ENCODE measurements around the gene MICAL3.
"Not testable (repeated sequence)": the region's sequence is repeated elsewhere in the genome, so short reads cannot be mapped to it uniquely, and the experiment has no call there.

MICAL3 gene

DNA sequence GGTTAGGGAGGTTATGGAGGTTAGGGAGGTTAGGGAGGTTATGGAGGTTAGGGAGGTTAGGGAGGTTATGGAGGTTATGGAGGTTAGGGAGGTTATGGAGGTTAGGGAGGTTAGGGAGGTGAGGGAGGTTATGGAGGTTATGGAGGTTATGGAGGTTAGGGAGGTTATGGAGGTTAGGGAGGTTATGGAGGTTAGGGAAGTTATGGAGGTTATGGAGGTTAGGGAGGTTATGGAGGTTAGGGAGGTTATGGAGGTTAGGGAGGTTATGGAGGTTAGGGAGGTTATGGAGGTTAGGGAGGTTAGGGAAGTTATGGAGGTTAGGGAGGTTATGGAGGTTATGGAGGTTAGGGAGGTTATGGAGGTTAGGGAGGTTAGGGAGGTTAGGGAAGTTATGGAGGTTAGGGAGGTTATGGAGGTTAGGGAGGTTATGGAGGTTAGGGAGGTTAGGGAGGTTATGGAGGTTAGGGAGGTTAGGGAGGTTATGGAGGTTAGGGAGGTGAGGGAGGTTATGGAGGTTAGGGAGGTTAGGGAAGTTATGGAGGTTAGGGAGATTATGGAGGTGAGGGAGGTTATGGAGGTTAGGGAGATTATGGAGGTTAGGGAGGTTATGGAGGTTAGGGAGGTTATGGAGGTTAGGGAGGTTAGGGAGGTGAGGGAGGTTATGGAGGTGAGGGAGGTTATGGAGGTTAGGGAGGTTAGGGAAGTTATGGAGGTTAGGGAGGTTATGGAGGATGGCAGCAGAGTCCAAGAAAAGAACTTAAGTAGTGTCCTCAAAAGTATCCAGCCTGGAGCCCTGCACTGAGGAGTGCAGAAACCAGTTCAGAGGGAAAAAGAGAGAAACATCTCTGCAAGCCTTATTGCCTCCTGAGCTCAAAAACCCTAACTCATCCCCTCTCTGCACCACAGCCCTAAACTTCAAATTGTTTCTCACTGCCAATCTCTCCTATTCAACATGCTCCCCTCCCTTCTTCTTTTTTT lies 147.2 kb downstream of the MICAL3 start:
- H3K4me1 Mint-ChIP-seq (ENCODE audit: low read depth); H3K9me3 Mint-ChIP-seq; H3K4me3 Mint-ChIP-seq; H3K27me3 Mint-ChIP-seq; H3K27ac Mint-ChIP-seq; DNase-seq: not testable (repeated sequence)
- H3K36me3 Mint-ChIP-seq (ENCODE audit: low read depth): peaks cover 65% of the 10 kb centered on the region

DNA sequence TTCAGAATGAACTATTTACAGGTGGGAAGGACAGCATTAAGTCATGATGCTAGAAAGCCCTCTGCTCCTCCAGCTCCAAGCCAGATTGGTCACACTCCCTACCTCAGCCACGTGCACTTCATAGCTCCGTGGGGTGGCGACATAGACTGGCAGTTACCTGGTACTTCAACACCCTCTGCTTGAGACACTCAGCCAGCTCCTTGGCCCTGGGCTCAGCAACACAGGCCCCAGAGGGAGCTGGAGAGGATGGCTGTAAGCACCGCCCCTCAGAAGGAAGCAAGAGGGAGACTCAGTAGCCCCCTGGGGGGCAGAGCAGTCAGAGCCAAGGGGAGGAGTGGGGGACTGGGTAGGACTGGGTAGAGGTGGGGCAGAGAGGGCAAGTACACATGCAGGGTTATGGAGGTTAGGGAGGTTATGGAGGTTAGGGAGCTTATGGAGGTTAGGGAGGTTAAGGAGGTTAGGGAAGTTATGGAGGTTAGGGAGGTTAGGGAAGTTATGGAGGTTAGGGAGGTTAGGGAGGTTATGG lies 148.0 kb downstream of the MICAL3 start:
- no peak for DNase-seq
- Mint-ChIP-seq H3K9me3 (no peaks in the 10 kb centered on the region), H3K36me3 (ENCODE audit: low read depth) (peaks cover 68% of the 10 kb centered on the region), H3K4me1 (ENCODE audit: low read depth) (no peaks in the 10 kb centered on the region), H3K27me3 (no peaks in the 10 kb centered on the region), H3K4me3 (no peak overlapping the region), H3K27ac (no peak overlapping the region)

DNA sequence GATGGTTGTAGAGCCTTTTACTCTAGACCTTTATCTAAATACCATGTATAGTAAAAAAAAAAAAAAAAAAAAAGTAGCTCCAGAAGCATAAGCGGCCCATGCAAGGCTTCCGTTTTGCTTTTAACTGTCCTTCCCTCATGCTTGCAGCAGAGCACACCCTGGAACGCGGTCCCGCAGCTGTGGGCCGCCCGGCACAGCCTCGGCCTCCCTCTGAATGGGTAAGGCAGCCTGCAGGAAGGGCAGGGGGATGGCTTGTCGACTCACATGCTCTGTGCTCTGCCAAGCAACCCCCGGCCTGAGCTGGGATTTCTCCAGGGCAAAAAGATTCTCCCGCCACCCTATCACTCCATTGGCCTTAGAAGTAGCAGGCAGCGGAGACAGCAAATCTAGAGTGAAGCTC lies 148.7 kb downstream of the MICAL3 start:
- H3K27ac Mint-ChIP-seq: no peak overlapping the region
- peaks cover 68% of the 10 kb centered on the region for H3K36me3 Mint-ChIP-seq (ENCODE audit: low read depth)
- H3K27me3 Mint-ChIP-seq: no peaks in the 10 kb centered on the region
- no peaks in the 10 kb centered on the region for H3K4me1 Mint-ChIP-seq (ENCODE audit: low read depth)
- DNase-seq: no peak
- no peaks in the 10 kb centered on the region for H3K9me3 Mint-ChIP-seq
- no peak overlapping the region for H3K4me3 Mint-ChIP-seq

DNA sequence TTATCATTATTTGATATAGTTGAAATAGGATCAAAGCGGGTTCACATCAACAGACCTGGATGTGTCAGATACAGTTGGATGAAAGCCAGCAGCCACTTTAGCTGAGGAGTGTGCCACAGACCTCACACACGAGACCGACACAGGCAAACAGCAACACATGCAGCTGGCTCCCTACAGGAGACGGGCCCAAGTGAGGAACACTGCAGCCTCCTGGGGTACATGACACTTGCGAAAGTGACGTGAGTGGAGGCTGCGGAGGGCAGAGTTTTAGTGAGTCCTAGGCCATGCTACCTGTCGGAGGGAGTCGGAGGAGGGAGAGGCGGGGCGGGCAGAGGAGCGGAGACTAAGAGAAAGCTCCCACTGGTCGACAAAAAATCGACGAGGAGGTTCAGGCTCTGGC lies 149.2 kb downstream of the MICAL3 start:
- H3K4me1 Mint-ChIP-seq (ENCODE audit: low read depth): no peaks in the 10 kb centered on the region
- no peaks in the 10 kb centered on the region for H3K9me3 Mint-ChIP-seq
- no peak overlapping the region for H3K27ac Mint-ChIP-seq
- H3K36me3 Mint-ChIP-seq (ENCODE audit: low read depth): peaks cover 68% of the 10 kb centered on the region
- no peak overlapping the region for H3K4me3 Mint-ChIP-seq
- no peaks in the 10 kb centered on the region for H3K27me3 Mint-ChIP-seq
- no peak for DNase-seq

DNA sequence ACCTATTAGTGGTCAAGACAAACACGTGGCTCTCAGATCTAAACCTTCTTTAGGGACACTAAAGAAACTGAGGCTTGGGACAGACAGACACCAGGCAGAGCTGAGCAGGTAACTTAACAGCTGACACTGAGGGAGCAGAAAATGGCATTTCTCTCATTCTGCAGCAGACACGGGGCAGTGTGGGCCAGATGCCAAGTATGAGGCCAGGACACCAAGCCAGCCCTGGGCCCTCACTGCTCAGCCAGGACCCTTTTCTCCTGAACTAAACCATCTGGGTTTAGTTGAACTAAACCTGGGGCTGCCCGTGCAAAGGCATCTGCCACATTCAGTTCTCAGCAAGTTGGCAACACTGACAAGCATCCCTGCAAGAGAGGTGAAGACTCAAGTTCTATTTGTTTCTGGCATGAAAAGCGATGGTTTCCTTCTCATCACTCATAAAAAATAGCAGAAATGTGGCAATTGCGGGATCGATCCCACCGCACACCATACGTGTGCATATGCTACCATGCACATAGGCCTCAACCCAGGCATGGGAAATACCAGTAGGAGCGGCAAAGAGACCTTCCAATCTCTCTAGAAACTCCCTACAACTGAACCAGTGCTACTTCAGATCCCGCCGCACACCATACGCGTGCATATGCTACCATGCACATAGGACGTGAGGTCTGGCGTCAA lies 150.0 kb downstream of the MICAL3 start:
- no peak overlapping the region for H3K27ac Mint-ChIP-seq
- no peak overlapping the region for H3K4me3 Mint-ChIP-seq
- H3K4me1 Mint-ChIP-seq (ENCODE audit: low read depth): no peaks in the 10 kb centered on the region
- H3K36me3 Mint-ChIP-seq (ENCODE audit: low read depth): peaks cover 66% of the 10 kb centered on the region
- no peaks in the 10 kb centered on the region for H3K27me3 Mint-ChIP-seq
- H3K9me3 Mint-ChIP-seq: no peaks in the 10 kb centered on the region
- no peak for DNase-seq

DNA sequence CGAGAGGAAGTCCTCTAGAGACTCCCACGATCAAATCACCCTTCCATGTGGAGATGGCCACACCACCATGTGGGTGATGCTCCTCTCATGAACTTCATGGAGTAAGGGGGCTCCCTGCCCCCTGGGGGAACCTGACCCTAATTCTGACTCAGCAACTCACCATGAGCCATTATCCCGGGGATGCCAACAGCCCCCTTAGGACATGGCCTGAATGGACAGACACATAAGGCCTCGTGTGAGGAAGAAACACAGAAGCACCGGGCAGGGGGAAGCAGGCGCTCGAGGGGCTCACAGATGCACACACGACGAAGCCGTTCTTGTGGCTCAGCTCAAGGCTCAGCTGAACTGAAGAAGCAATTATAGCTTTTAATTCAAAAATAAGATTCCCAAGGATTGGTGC lies 150.6 kb downstream of the MICAL3 start:
- no peak overlapping the region for H3K4me3 Mint-ChIP-seq
- H3K27ac Mint-ChIP-seq: no peak overlapping the region
- peaks cover 69% of the 10 kb centered on the region for H3K36me3 Mint-ChIP-seq (ENCODE audit: low read depth)
- H3K9me3 Mint-ChIP-seq: no peaks in the 10 kb centered on the region
- no peaks in the 10 kb centered on the region for H3K27me3 Mint-ChIP-seq
- DNase-seq: no peak
- no peaks in the 10 kb centered on the region for H3K4me1 Mint-ChIP-seq (ENCODE audit: low read depth)

DNA sequence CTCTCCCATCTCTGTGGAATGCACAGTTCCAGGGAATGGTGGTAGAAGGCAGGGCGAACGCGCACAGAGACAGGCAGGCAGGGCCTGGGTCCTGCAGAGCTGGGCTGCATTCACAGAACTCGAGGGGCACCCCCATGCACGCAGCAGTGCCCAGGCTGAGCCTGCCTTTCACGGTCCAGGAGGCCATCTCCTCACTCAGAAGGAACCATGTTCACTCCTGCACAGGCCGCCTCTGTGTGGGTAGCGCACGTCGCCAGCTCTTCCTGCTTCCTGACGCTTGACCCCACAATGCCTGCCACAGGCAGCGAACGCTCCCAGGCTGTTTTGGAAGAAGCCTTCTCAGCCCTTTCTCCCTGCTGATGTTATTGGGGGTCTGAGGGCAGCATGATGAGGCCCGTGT lies 151.2 kb downstream of the MICAL3 start:
- Mint-ChIP-seq H3K36me3 (ENCODE audit: low read depth) (peaks cover 71% of the 10 kb centered on the region), H3K9me3 (no peaks in the 10 kb centered on the region), H3K27ac (no peak overlapping the region), H3K4me3 (no peak overlapping the region), H3K27me3 (no peaks in the 10 kb centered on the region), H3K4me1 (ENCODE audit: low read depth) (no peaks in the 10 kb centered on the region)
- no peak for DNase-seq

DNA sequence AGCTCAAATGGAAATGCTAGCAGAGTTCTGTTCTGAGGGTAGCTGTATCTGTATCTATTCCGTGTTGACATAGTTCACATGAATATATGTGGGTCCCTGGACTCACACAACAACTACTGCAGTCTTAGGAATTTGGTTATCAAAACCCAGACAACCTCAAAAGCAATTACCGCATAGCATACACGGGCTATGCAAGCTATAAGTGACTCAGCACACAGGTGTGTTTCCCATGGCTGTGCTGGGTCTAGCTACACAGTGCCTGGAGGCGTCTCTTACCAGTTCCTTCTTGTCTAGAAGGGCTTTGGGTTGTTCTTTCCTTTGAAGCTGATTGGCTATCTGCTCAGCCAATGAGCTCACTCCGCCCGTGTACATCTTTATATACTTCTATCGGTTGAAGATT lies 151.9 kb downstream of the MICAL3 start:
- H3K36me3 Mint-ChIP-seq (ENCODE audit: low read depth): peaks cover 74% of the 10 kb centered on the region
- no peak overlapping the region for H3K27ac Mint-ChIP-seq
- H3K4me3 Mint-ChIP-seq: no peak overlapping the region
- H3K9me3 Mint-ChIP-seq: no peaks in the 10 kb centered on the region
- no peaks in the 10 kb centered on the region for H3K27me3 Mint-ChIP-seq
- no peaks in the 10 kb centered on the region for H3K4me1 Mint-ChIP-seq (ENCODE audit: low read depth)
- DNase-seq: no peak

DNA sequence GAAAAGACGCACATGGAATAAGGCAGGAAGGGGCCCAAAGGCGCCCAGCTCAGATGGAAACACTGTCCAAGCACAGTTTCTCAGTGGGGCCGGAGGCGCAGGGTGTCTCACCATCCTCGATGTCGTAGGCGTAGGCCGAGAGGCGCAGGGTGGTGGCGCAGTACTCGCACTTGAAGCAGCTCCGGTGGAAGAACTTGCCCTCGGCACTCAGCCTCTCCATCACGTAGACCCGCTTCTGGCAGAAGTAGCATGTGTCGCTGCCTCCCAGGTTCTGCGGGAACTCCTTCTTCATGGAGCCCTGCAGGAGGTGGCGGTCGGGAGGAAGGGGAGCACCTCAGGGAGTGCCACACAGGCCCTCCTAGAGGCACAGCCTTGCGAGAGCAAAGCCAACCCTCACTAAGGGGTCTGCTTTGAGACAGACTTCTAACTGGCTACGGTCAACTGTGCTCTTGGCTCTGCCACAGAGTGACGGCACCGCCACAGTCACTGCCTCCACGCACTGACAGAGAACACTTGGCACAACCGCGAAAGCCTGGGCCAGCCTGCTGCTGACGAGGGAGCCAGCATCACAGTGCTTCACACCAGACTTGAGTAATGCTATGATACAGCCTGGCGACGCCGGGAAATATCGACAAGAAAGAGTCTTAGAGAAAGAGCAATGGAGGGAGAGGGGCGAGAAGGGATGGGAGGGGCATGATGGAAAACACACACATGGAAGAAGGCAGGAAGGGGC lies 152.5 kb downstream of the MICAL3 start:
- peaks cover 76% of the 10 kb centered on the region for H3K36me3 Mint-ChIP-seq (ENCODE audit: low read depth)
- no peak for DNase-seq
- no peaks in the 10 kb centered on the region for H3K4me1 Mint-ChIP-seq (ENCODE audit: low read depth)
- no peaks in the 10 kb centered on the region for H3K27me3 Mint-ChIP-seq
- H3K4me3 Mint-ChIP-seq: no peak overlapping the region
- H3K27ac Mint-ChIP-seq: no peak overlapping the region
- no peaks in the 10 kb centered on the region for H3K9me3 Mint-ChIP-seq

DNA sequence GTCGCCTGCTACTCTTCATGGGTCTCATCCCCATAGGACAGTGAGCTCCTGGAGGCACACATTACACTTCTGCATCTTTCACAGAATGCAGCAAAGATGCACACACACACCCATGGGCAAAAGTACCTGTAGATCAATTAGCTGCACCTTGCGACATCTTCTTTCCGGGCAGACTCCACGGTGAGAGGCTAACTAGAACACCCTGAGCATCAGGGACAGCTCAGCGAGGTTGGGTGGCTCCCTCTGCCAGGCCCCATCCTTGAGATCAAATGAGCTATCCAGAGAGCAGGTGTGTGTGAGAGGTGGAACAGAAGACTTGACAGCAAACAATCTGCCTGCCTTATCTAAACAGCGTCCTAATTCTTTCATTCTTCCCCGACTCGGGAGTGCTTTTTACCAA lies 154.0 kb downstream of the MICAL3 start:
- Mint-ChIP-seq H3K27me3 (no peaks in the 10 kb centered on the region), H3K36me3 (ENCODE audit: low read depth) (peaks cover 80% of the 10 kb centered on the region), H3K9me3 (no peaks in the 10 kb centered on the region), H3K4me3 (no peak overlapping the region), H3K4me1 (ENCODE audit: low read depth) (no peaks in the 10 kb centered on the region), H3K27ac (no peak overlapping the region)
- DNase-seq: no peak

DNA sequence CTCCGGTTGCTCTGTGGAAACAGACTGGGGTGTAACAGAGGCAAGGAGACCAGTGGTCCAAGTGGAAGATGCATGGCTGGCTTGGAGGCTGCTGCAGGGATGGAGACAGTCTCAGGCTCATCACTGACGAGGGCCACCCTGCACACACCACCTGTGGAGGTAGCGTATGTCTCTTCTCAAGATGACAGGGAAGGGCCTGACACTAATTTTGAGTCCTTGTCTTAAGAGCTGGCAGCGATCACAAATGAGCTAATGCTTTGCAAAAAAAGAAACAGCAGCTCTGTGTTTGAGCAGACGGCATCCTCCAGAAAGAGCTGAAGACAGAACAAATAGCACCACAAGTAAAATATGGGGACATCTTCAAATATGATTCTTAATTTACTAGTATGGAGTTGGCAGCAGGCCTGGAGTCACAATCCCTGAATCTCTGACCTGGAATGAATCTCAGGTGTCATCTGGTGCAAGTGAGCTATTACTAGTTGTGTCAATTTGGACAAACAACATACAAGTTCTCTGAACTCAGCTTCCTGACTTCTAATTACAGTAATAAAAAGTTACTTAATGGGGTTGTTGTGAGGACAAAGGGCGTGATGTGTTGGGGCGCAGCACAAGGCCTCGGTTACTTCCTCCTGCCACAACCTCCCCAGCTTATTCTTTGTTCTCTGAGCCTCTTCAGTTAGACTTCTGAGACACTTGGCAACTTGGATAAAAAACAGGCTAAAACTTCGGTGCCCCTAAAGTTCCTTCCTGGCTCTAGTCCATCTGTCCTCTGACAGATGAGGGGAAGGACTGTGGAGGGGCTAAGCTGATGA lies 154.9 kb downstream of the MICAL3 start:
- H3K27ac Mint-ChIP-seq: no peak overlapping the region
- H3K9me3 Mint-ChIP-seq: no peaks in the 10 kb centered on the region

DNA sequence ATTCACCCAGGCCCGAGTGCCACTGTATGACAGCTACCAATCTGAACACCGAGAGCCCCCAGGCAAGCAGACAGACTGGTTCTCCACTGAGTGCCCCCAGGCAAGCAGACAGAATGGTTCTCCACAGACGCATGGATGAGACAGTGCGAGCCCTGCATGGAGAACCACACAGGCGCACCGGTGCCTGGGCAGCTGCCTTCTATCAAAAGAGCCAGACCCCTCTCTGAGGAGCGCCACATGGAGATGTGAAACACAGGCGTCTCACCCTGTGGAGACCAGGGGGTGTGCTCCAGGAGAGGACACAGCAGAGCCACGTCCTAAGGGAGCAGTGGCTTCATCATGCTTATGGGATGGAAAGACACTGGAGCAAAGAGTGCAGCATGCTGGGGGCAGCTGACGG lies 155.6 kb downstream of the MICAL3 start:
- no peaks in the 10 kb centered on the region for H3K27me3 Mint-ChIP-seq
- no peak overlapping the region for H3K4me3 Mint-ChIP-seq
- H3K4me1 Mint-ChIP-seq (ENCODE audit: low read depth): no peaks in the 10 kb centered on the region
- H3K9me3 Mint-ChIP-seq: no peaks in the 10 kb centered on the region
- DNase-seq: no peak
- H3K36me3 Mint-ChIP-seq (ENCODE audit: low read depth): peaks cover 82% of the 10 kb centered on the region
- H3K27ac Mint-ChIP-seq: no peak overlapping the region

More for the DNA sequence above, 154.9 kb downstream of the MICAL3 start:
- no peak for DNase-seq
- no peak overlapping the region for H3K4me3 Mint-ChIP-seq
- H3K27me3 Mint-ChIP-seq: no peaks in the 10 kb centered on the region
- H3K36me3 Mint-ChIP-seq (ENCODE audit: low read depth): peaks cover 79% of the 10 kb centered on the region
- no peaks in the 10 kb centered on the region for H3K4me1 Mint-ChIP-seq (ENCODE audit: low read depth)

DNA sequence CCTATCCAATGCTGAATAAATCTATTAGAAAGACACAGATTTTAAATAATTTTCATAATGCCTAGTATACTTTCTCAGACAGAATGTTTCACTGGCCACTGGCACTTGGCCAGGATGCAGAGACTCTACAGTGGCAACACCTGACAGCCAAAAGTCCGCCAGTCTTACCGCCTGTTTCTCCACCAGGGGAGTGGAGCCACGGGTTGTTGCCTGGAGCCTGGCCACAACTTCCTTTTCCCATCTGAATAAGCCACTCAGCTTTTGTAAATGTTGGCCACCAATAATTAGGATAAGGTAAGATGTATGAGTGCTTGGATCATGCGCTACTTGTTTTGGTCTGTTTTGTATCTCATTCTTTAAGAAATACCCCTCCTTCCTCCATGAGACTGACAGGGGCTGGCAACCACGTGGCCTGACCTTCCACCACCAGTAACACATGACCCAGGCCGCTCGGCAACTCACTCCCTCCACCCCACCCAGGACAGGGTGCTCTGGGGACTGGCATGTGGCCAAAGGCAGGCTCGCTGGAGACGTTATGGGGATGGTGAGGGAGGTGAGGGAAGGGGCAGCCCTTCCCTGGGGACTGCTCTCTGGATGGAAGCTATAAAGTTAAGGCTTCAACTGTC lies 157.1 kb downstream of the MICAL3 start:
- DNase-seq: no peak
- Mint-ChIP-seq H3K4me3 (no peak overlapping the region), H3K4me1 (ENCODE audit: low read depth) (peaks cover 2% of the 10 kb centered on the region), H3K27ac (no peak overlapping the region), H3K27me3 (no peaks in the 10 kb centered on the region), H3K36me3 (ENCODE audit: low read depth) (peaks cover 79% of the 10 kb centered on the region), H3K9me3 (no peaks in the 10 kb centered on the region)
